K562 (cell line): ENCODE measurements around the gene MED15. TPM values are rescaled to one million over a fixed set of nuclear protein-coding genes. Genes with fewer than 3 reads are reported as not detected.

Source experiments
- ARHGAP35 ChIP-seq: fragments of 450-650 bp; IDR thresholded peaks from 2 replicates; pipeline ENCODE4 v1.6.1; 2018; ENCODE audit not compliant: partially characterized antibody
- FIP1L1 ChIP-seq: fragments of 200-400 bp; formaldehyde crosslinking; IDR thresholded peaks from 2 replicates; pipeline ENCODE4 v1.6.1; 2018; ENCODE audit warnings: mild to moderate bottlenecking, low read depth, low read length; ENCODE audit not compliant: poor library complexity, severe bottlenecking
- FOXJ2 ChIP-seq: fragments of 200-800 bp; sonication (Bioruptor generic); IDR thresholded peaks from 2 replicates; pipeline ENCODE4 v1.6.1; 2016; ENCODE audit warnings: missing genetic modification characterization, missing compliant biosample characterization
- HBP1 ChIP-seq: fragments of 450-650 bp; formaldehyde crosslinking; IDR thresholded peaks from 2 replicates; pipeline ENCODE4 v1.4.0; 2022; ENCODE audit warnings: missing genetic modification characterization
- ILK ChIP-seq: fragments of 450-650 bp; IDR thresholded peaks from 2 replicates; pipeline ENCODE4 v1.6.1; 2016; ENCODE audit warnings: missing genetic modification characterization, low read depth, mild to moderate bottlenecking, missing compliant biosample characterization, moderate library complexity, borderline replicate concordance
- MTA3 ChIP-seq: fragments of 450-650 bp; formaldehyde crosslinking; IDR thresholded peaks from 2 replicates; pipeline ENCODE4 v1.6.1; 2017; ENCODE audit warnings: mild to moderate bottlenecking, borderline replicate concordance
- PCBP2 ChIP-seq: fragments of 200-400 bp; formaldehyde crosslinking; IDR thresholded peaks from 2 replicates; pipeline ENCODE4 v1.6.1; 2018; ENCODE audit warnings: low read length, low read depth, mild to moderate bottlenecking, moderate library complexity; ENCODE audit not compliant: poor library complexity, severe bottlenecking
- POLR3A ChIP-seq: IDR thresholded peaks from 2 replicates; pipeline ENCODE4 v1.6.1; 2011; ENCODE audit warnings: borderline replicate concordance, mild to moderate bottlenecking, moderate library complexity; ENCODE audit not compliant: insufficient read length, insufficient read depth; ENCODE audit errors: extremely low read depth
- TCF7L2 ChIP-seq: fragments of 150-350 bp; IDR thresholded peaks from 2 replicates; pipeline ENCODE4 v1.6.1; 2016; ENCODE audit warnings: low read depth, mild to moderate bottlenecking, low read length, moderate library complexity
- ZBTB43 ChIP-seq: sonication (generic); formaldehyde crosslinking; IDR thresholded peaks from 2 replicates; pipeline ENCODE4 v1.8.0; 2023; ENCODE audit warnings: mild to moderate bottlenecking, missing genetic modification reagents
- ZNF23 ChIP-seq: fragments of 250-450 bp; sonication (Bioruptor Pico); IDR thresholded peaks from 2 replicates; pipeline ENCODE4 v1.4.0; 2020; ENCODE audit warnings: mild to moderate bottlenecking
- ZNF407 ChIP-seq: fragments of 450-650 bp; IDR thresholded peaks from 2 replicates; pipeline ENCODE4 v1.6.1; 2016; ENCODE audit warnings: low read depth
- ZNF512 ChIP-seq: IDR thresholded peaks from 2 replicates; pipeline ENCODE4 v1.6.1; 2016; ENCODE audit warnings: missing genetic modification characterization, missing compliant biosample characterization
- polyA plus RNA-seq, 8 experiments: library from polyadenylated mRNA; depleted of rRNA in 4 of 8; stranded (reverse) in 5 of 8; unstranded in 3 of 8; fragments of >200 nt; fragmentation: Nextera tagmentation in 2 of 8; fragmentation: Illumina TruSeq in 1 of 8; extraction: Ambion mirVana in 2 of 8; extraction: Trizol in 1 of 8; gene quantifications; 2 replicates each; pipeline versions ENCODE4 v1.2.1 to v1.2.3, GENCODE V29; 2011 to 2014; ENCODE audit warnings: inconsistent platforms in 1 of 8, missing spikeins in 1 of 8
- total RNA-seq, 7 experiments: library from RNA; depleted of rRNA in 6 of 7; stranded (reverse); fragments of >200 nt in 6 of 7; fragmentation: Illumina TruSeq in 2 of 7; extraction: Trizol in 2 of 7; gene quantifications; 2 replicates each; pipeline versions ENCODE4 v1.2.1 to v1.2.3, GENCODE V29; 2011 to 2021; ENCODE audit warnings: low replicate concordance in 1 of 7

MED15 gene
- total and polyA plus RNA-seq, 9 of the 15 experiments (the other 6 are each of a cell fraction or from before 2014, with no cell fraction given), result 4.0 to 271 (median 60.1) TPM

GRCh38 chr22:20628081-20628939 lies 120.9 kb downstream of the MED15 start (continued):
- peak; percentile 99 for TF ChIP-seq ZNF512 (tag)
- TF ChIP-seq ILK (tag), result no peak
- no peak for TF ChIP-seq FOXJ2
- no peak for TF ChIP-seq ZNF407
- peak; percentile 88; the same call in 1 of the 2 replicates for TF ChIP-seq HBP1
- TF ChIP-seq PCBP2, result no peak
- no peak for TF ChIP-seq POLR3A
- TF ChIP-seq TCF7L2, result no peak
- TF ChIP-seq MTA3, result no peak
- TF ChIP-seq ZBTB43 (CRISPR knock-in tag), result no peak
- TF ChIP-seq FIP1L1, result no peak
- peak; percentile 85 for TF ChIP-seq ARHGAP35
- no peak for TF ChIP-seq ZNF23
